Islet precursor cell (in vitro differentiated cells): ENCODE data around the gene NEDD4.
"Not testable (repeated sequence)": the region's sequence is repeated elsewhere in the genome, so short reads cannot be mapped to it uniquely, and the experiment has no call there.

ENCODE experiments used
- DNase-seq: peaks from one replicate; pipeline ENCODE4 v3.0.0-alpha.2; 2018

Gene NEDD4

DNA sequence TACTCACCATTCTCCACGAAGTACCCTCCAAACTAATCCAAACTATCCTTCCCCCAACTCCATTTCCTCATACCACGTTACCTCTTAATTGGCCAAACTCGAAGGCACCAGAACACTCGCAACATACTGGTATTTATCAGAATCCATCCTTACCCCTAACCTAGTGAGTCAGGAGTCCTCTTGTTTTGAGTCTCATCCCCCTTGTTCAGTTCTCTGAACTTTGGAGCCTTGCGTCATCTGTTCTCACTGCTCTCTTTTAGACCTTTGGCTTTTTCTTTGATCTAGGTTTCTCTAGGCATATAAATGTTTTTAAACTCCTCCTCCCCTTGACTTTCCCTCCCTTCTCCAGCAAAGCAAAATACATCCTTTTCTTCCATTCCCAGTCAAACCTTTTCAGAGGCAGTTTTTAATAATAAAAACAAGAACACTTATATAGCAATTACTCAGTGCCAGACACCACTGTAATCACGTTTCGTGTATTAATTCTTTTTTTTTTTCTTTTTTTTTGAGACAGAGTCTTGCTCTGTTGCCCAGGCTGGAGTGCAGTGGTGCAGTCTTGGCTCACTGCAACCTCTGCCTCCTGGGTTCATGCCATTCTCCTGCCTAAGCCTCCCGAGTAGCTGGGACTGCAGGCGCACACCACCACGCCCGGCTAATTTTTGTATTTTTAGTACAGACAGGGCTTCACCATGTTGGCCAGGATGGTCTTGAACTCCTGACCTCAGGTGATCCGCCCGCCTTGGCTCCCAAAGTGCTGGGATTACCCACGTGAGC is 40.7 kb downstream of the NEDD4 start:
- not testable (repeated sequence) for DNase-seq

DNA sequence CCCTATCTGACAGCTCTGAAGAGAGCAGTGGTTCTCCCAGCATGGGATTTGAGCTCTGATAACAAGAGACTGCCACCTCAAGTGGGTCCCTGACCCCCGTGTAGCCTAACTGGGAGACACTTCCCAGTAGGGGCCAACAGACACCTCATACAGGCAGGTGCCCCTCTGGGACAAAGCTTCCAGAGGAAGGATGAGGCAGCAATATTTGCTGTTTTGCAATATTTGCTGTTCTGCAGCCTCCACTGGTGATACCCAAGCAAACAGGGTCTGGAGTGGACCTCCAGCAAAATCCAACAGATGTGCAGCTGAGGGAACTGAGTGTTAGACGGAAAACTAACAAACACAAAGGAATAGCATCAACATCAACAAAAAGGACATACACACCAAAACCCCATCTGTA is 48.8 kb downstream of the NEDD4 start:
- not testable (repeated sequence) for DNase-seq

DNA sequence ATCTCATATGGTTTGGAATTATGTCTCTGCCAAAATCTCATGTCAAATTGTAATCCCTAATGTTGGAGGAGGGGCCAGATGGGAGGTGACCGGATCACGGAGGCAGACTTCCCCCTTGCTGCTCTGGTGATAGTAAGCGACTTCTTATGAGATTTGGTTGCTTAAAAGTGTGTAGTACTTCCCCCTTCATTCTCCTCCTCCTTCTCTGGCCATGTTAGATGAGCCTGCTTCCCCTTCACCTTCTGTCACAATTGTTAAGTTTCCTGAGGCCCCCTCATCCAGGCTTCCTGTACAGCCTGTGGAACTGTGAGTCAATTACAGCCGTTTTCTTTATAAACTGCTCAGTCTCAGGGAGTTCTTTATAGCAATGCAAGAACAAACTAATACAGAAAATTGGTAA is 51.1 kb downstream of the NEDD4 start:
- no peak for DNase-seq

DNA sequence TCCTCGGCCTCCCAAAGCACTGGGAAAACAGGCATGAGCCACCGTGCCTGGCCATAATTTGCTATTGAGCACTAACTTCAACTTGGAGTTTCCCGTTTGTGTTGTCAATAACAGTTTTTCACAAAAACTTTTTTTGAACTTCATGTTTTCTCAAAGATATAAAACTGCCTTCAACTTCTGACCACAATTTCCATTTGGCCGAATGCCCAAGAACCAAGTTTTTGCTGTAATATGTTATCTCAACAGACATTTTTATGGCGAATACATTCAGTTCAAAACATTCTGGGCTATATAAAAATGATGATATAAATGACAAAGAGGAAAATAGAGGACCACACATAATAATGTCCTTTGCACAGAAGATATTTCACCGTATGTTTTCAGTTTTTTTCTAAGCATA is 56.4 kb downstream of the NEDD4 start:
- no peak for DNase-seq

GRCh38 chr15:55928955-55929354 is 64.5 kb downstream of the NEDD4 start:
- no peak for DNase-seq

- no peak for DNase-seq
Observed at GRCh38 chr15:55921744-55922143, 71.7 kb downstream of the NEDD4 start.

GRCh38 chr15:55917881-55918296 is 75.5 kb downstream of the NEDD4 start:
- DNase-seq: no peak

DNA sequence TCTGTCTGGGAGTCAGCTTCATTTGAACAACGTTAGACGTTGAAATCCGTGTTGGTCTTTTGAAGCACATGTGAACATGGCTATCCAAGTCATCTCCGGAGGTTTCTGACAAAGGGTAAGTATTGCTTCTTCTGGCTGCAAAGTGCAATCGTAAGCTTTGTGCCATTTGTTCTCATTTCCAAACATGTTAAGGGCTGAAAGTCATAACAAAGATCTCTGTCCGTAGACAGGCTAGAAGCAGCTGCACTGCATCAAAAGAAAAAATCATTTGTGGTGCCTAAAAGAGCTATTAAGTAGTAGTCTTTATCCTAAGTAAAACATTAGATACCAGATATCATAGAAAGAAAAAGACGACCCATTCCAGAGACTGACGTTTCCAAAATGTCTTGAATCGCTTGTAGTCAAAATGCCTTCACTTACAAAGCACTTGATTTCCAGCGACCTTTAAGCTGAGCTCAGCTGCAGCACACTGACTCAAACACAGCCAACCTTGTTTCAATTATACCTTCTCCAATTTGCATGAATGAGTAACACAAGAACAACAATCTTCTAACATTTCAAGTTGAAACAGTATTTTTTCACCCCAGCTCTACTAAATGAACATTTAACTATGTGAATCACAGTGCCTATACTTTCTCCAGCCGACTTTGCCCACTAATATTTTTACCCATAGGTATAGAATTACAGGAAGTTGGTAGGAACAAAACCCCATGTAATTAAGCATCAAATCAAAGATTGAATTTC is 76.6 kb downstream of the NEDD4 start:
- no peak for DNase-seq

GRCh38 chr15:55915876-55916567 is 77.4 kb downstream of the NEDD4 start:
- DNase-seq: no peak

- DNase-seq: no peak
Observed at GRCh38 chr15:55915221-55915620, 78.2 kb downstream of the NEDD4 start.

DNA sequence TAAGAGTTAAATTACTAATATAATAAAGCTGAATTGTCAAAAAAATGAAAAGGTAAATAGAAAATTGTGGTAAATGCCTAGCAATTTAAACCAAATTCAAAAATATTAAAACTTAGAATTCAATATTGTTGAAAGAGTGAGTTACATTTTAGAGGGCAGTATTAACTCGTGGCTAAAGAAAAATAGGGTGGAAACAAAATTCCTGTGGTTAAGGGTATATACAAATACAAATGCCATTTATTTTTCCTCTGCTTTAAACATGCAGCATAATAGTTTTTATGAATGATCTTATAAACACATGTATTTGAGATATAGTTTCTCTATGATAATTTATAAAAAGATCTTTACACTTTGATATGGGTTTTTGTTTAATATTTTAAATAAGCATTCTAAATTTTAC is 79.0 kb downstream of the NEDD4 start:
- no peak for DNase-seq

DNA sequence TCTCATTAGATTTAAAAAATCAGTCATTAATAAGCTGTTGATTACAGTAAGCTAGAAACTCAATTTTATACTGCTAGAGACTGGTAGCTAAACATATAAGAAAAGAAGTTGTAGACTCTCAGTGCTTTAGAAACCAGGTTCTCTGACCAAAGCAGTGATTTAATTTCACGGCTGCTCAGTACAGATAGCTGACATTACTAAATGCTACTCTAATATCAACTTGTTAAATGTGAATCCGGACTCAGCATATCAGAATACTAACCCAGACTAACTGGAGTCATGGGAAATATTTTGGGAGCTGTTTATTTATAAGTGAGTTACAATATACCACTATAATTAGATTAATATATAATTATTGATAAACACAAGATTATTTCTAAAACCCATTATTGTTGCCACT is 80.4 kb downstream of the NEDD4 start:
- no peak for DNase-seq

DNA sequence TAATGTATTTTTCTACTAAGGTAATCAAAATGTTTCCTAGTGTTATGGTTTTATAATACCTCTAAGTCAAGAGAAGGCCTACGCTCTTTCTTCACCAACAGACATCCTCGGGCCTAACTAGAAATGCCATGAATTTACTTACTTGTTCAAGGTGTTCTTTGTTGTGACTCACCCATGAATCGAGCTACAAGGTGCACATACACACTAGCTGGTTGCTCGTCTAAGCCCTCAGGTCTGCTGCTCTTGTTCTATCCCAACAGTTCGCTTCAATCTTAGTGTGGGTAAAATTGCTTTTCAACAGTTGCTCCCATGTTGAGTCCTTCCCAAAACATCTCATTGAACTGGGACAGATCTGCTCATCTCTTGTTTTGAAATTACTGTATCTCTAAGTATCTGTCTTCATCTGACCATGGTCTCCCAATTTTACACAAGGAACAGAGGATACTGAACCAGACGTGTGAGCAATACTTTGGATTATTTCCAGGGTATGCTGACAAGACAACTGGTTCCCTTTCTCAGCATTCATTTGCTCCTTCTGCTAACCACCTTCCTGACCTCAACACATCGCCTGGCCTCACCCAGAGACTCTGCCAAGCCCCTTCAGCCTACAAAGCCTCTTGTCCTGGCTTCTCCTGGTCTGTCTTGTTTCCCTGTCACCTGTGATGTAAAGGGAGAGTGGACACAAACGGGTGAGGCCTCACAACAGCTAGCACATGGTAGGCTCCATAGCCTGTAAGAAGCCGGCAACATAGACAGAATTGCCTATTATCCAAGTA is 84.2 kb downstream of the NEDD4 start:
- DNase-seq: no peak

DNA sequence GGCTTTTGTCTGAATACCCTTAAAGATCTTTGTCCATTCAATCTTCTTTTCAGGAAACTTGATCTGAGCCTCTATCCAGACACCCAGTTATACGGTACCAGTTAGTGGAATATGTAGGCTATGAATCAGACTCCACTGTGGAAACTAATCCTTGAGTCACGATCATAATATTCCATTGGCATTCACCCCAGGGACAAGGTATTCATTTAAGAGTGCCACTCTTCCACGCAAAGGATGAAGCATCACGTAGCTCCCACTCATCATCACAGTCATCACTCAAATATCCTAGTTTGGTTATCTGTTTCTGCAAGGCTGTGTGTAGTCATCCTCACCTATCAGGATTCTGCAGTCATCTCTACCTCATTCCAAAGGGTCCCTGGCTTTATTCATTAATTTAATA is 85.6 kb downstream of the NEDD4 start:
- peak; percentile 54 for DNase-seq

- no peak for DNase-seq
Observed at GRCh38 chr15:55902981-55903380, 90.4 kb downstream of the NEDD4 start.

DNA sequence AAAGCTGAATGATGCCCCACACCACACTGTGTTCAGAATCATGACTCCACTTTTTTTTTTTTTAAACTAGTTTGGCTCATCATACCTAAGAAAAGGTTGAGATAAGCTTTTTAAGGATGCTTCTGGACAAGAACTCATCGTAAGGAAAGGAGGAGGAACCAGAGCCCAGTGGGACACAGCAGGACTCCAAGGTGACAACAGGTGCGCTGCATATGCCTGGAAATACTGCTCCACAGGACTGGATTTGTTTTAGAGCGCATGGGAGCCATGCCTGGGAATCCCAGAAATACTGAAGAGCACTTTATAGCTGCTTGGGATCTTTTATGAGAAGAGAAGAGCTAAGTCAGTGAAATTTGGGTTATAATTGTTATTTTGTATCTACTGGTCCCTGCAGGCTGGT is 93.4 kb downstream of the NEDD4 start:
- DNase-seq: no peak

GRCh38 chr15:55899537-55899936 is 93.9 kb downstream of the NEDD4 start:
- DNase-seq: no peak

GRCh38 chr15:55897560-55898336 is 95.7 kb downstream of the NEDD4 start:
- DNase-seq: peak; percentile 74

- DNase-seq: no peak
Observed at GRCh38 chr15:55894399-55894965, 98.9 kb downstream of the NEDD4 start.

- no peak for DNase-seq
Observed at GRCh38 chr15:55893852-55894251, 99.6 kb downstream of the NEDD4 start.

- no peak for DNase-seq
Observed at GRCh38 chr15:55891196-55891595, 102.2 kb downstream of the NEDD4 start.

- no peak for DNase-seq
Observed at GRCh38 chr15:55884223-55884622, 109.2 kb downstream of the NEDD4 start.
